Peyer's patch (tissue), 4 donors: Measurements from ENCODE around the gene SLX9.

ENCODE experiments used
- CTCF ChIP-seq, 6 experiments: fragments of 450-650 bp in 4 of 6; fragments of 200-600 bp in 2 of 6; sonication (generic) in 1 of 6; IDR thresholded peaks; one replicate each; pipeline ENCODE4 v1.5.1; 2017 to 2019; ENCODE audit warnings: antibody characterized with exemption in 6 of 6, mild to moderate bottlenecking in 3 of 6, moderate library complexity in 1 of 6
- POLR2A ChIP-seq, 2 donors: fragments of 450-650 bp; IDR thresholded peaks; one replicate each; pipeline ENCODE4 v1.5.1; 2017; ENCODE audit warnings: antibody characterized with exemption in 2 of 2, mild to moderate bottlenecking in 2 of 2, moderate library complexity in 2 of 2

- TF ChIP-seq CTCF (IDR thresholded peaks at IDR 0.05): no peak
- no peak for TF ChIP-seq POLR2A (IDR thresholded peaks at IDR 0.05)
Measured at GRCh38 chr21:44907225-44907965, 32.4 kb upstream of the SLX9 start.
